Activated CD4-positive, alpha-beta T cell treated with anti-CD3 and anti-CD28 coated beads, Interleukin-2, amount 50 U/mL, for 16 hours (primary cell): ENCODE measurements around the gene HEPACAM.
A peak's percentile ranks its signal among the peaks of the same experiment; 100 is the strongest.

Experiments used
- DNase-seq: peaks from one replicate; pipeline ENCODE4 v3.0.0-alpha.2; 2020

Gene HEPACAM

GRCh38 chr11:124942466-124943253, 6.8 kb upstream of the HEPACAM start:
- no peak for DNase-seq

- DNase-seq: no peak
Observed at GRCh38 chr11:124941703-124942102, 5.9 kb upstream of the HEPACAM start.

GRCh38 chr11:124938970-124939369, 3.1 kb upstream of the HEPACAM start:
- DNase-seq: no peak

- no peak for DNase-seq
Observed at GRCh38 chr11:124938206-124938765, 2.4 kb upstream of the HEPACAM start.

- DNase-seq: no peak
Observed at GRCh38 chr11:124937336-124937935, 1.6 kb upstream of the HEPACAM start.

DNA sequence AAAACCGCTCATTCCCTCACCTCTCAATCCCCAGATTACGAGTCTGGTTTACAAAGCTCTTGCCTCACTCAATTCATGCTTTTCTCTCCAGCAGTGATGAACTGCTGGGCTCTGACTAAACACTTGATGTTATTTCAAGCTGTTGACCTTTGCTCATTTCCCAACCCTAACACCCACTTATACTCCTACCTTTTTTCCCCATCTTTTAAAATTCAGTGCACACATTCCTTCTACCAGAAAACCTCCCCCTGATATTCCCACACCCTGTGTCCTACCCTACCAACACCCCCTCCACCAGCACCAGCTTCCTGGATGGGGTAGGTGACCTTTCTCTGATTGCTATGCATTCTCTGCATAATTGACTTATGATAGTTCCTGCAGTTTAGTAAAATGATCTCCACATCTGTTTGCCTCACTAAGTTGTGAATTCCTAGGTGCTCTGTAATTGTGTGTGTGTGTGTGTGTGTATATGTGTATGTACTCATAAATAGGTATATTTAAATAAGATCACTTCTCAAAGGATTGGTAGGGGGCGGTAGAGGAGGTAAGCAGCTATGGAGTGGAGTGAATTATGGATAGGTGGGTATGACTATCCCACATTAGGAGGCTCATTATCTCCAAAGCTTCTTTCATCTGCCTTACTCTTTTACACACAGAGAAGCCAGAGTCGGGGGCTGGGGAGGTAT, 842 bp downstream of the HEPACAM start:
- no peak for DNase-seq

DNA sequence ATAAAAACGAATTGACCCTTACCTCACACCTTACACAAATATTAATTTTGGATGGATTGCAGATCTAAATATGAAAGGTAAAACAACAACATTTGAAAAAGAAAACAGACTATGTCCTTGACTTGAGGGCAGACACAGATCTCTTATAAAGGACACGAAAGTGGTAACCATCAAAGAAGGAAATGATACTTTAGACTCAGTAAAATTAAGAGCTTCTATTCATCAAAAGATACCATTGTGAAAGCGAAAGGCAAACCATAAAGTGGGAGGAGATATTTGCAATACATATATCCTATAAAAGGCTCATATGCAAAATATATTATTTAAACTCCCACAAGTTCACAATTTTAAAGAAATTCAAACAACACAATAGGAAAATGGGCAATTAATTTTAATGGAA, 5.0 kb downstream of the HEPACAM start:
- no peak for DNase-seq

DNA sequence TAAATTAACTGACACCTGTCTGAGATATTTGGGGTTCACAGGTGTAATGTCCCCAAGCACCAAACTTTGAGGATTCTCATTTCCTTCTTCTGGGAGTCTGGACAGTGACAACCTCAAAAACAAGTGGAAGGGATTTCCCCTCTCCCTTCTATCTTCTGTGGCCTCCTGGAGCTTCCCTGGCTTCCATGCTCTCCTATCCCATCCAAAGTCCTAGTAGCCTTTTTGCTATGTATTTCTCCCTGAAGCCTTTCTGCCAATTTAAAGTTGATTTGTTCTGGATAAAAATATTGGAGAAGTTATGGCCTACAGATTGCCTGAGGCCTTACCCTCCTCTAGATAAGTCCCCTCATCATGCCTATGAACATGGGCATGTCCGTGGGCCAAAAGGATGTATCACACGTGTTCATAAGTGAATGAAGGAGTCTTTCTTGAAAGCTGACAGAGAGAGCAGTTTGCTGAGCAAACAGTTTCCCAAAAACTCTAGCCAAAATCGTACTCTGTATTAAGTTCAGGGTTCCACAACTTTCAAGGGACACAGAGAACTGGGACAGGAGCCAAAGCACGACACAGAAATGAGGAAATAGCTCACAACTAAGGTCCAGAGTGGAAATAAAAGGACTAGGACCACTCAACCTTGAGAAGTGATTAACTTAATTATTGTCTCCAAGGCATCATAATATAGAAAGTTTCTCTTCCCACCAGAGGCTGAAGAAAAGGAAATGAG, 6.7 kb downstream of the HEPACAM start:
- DNase-seq: no peak

DNA sequence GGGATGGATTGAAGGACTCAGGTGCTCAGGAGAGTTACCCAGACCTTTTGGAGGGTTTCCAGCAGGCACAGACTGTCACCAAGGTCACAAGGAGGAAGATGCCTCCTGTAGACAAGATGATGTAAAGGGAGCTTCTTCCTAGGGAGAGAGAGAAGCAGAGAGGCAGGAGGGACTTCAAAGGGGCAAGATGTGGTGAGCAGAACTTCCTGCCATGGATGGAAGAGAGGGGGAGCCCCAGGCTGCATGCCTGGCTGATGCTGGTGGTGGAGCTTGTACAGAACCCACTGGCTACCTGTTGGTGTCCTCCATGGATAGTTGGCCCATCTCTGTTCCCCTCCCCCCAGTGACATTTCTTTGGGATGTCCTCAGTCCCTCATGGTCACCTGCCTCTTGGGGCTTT, 12.6 kb downstream of the HEPACAM start:
- DNase-seq: no peak

DNA sequence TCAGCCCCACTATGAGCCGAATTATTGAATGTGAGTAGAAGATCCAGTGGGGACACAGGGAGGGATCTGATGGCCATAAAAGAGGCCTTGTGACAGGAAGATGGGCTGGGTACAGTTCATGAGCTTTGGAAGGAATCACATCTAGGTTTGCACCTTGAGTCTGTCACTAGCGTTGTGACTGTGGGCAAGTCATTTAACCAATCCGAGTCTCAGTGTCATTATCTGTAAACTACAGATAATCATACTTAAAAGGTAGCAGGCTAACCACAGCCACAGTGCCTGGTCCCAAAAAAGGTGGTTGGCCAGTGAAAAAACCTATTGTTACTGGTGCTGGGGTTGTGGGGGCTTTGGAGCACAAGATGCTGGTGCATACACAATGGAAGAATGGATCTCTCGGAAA, 13.0 kb downstream of the HEPACAM start:
- DNase-seq: no peak

GRCh38 chr11:124920870-124921609, 14.8 kb downstream of the HEPACAM start:
- peak; percentile 68 for DNase-seq

DNA sequence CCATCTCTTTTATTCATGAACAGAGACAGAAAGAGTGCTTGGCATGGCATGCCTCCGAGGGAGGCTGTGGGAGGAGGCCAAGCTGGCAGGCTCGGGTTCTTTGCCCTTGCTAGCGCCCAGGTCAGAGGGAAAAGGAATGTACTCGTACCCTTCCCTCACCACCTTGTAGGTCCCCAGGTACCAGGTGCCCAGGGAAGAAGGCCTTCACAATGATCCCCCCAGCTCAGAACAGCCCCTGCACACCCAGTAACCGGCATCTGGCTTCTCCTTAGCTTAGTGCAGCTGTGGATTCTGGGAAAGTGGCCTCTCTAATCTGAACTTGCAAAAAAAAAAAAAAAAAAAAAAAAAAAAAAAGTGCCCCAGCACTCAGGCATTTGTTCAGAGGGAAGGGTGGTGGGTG, 15.5 kb downstream of the HEPACAM start:
- no peak for DNase-seq

- DNase-seq: no peak
Observed at GRCh38 chr11:124919898-124920297, 15.9 kb downstream of the HEPACAM start.

DNA sequence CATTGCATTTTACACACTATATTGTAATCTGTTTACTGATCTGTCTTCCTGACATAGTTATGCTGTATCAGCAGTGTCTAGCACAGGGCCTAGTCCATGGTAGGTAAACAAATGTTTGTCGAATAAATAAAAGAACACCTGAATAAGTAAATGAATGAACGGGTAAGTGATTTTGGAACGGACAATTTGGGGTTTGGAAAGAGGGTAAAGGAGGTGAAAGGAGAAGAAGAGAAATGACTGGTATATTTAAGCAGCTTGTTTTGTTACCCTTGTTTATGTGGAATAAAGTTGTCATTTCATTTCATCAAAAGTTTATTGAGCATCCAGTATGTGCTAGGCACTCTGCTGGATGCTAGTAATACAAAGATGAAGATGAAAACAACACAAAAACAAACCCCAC, 16.9 kb downstream of the HEPACAM start, which contains the start of gene HEPN1:
HEPN1 (plus strand) TSS at position 301 of the 400 bp plus-strand sequence.
- no peak for DNase-seq

DNA sequence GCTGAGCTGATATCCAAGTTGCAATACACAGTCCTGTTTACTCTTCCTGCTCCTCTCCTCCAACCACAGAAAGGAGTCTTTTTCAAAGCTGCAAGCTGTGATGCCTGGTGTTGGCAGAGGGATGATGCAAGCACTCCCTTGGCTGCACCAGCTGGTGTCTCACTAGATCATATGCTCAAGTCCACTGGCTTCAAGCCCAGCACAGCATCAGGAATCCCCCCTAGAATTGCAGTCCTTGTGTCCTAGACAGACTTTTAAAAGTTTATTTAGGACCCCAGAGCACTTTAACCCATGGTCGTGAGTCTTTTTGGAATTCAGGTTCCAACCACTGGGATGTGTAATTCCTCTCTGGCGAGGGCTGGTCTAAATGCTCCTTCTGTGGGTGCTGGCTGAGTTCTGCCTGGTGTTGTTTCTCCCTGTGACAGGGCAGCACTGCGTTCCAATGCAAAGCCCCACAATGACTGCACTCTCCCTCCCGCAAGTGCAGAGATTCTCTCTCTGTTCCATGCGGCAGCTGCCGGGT, 18.7 kb downstream of the HEPACAM start:
- DNase-seq: no peak

DNA sequence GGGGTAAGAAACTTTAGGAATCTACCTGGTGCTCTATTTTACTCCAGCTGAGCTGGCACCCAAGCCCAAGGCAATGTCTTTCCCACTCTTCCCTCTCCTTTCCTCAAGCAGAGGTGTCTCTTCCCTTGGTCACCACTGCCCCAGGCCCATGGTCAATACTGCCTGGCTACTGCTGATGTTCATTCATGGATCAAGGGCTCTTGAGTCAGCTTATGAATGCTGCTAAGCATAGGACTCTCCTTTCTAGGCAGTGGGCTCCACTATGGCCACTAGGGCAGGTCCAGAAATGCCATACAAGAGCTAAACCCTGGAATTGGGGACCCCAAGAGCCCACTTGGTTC, 19.5 kb downstream of the HEPACAM start:
- no peak for DNase-seq

- no peak for DNase-seq
Observed at GRCh38 chr11:124915541-124916369, 20.1 kb downstream of the HEPACAM start.

- DNase-seq: no peak
Observed at GRCh38 chr11:124902616-124903015, 33.2 kb downstream of the HEPACAM start.

DNA sequence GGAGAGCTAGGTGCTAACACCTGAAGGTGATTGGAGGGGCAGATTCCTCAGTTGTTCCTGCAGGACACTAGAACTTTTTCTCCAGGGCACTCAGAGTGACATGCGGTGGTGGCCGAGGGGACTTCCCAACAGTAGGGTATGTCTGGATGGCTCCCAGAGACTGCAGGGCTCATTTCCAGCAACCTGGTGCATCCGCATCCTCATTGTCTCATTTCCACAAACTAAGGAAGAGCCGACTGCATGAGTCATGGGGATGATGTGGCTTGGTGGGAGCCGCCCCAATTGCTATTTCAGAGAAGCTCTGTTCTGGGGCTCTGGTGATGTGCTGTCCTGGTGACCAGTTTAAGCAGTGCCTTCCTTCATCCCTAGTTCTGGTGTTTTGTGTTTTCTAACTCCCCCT, 35.4 kb downstream of the HEPACAM start:
- DNase-seq: no peak

GRCh38 chr11:124899383-124900145, 36.3 kb downstream of the HEPACAM start:
- DNase-seq: no peak
